K562 (cell line): ENCODE results near the gene ZFPM1. TPM values are rescaled to one million over a fixed set of nuclear protein-coding genes. Genes with fewer than 3 reads are reported as not detected.
A peak's percentile ranks its signal among the peaks of the same experiment; 100 is the strongest.

Experiments
- BHLHE40 ChIP-seq: IDR thresholded peaks from 2 replicates; pipeline ENCODE4 v1.6.1; 2011; ENCODE audit warnings: low read length, improper control_type of control experiment
- CREB1 ChIP-seq, 2 experiments: sonication (generic) in 1 of 2; formaldehyde crosslinking in 1 of 2; IDR thresholded peaks; 2 replicates each; pipeline versions ENCODE4 v1.6.1 to v1.8.0; 2012 to 2022; ENCODE audit warnings: inconsistent platforms in 1 of 2, mild to moderate bottlenecking in 1 of 2, missing genetic modification reagents in 1 of 2, moderate library complexity in 1 of 2
- DPF2 ChIP-seq: fragments of 450-650 bp; IDR thresholded peaks from 2 replicates; pipeline ENCODE4 v1.6.1; 2016
- EP400 ChIP-seq: fragments of 450-650 bp; IDR thresholded peaks from 2 replicates; pipeline ENCODE4 v1.6.1; 2017; ENCODE audit warnings: antibody characterized with exemption, mild to moderate bottlenecking, moderate library complexity
- GABPB1 ChIP-seq: sonication (generic); formaldehyde crosslinking; IDR thresholded peaks from 2 replicates; pipeline ENCODE4 v1.8.0; 2022; ENCODE audit warnings: mild to moderate bottlenecking, missing genetic modification reagents
- JUND ChIP-seq, 2 experiments: IDR thresholded peaks; 2 replicates in 1 of 2; 3 replicates in 1 of 2; pipeline ENCODE4 v1.6.1; 2011; ENCODE audit warnings: borderline replicate concordance in 2 of 2, low read depth in 2 of 2, low read length in 2 of 2, improper control_type of control experiment in 1 of 2, missing biosample characterization in 1 of 2, missing genetic modification characterization in 1 of 2, missing genetic modification reagents in 1 of 2
- KAT7 ChIP-seq: sonication (generic); formaldehyde crosslinking; IDR thresholded peaks from 2 replicates; pipeline ENCODE4 v1.8.0; 2022; ENCODE audit warnings: missing genetic modification reagents, mild to moderate bottlenecking, borderline replicate concordance
- MYC ChIP-seq, 2 experiments: fragments of 250-450 bp in 1 of 2; sonication (Bioruptor Pico) in 1 of 2; IDR thresholded peaks; 2 replicates each; pipeline versions ENCODE4 v1.5.1 to v1.6.1; 2012 to 2021; ENCODE audit warnings: low read depth in 2 of 2, borderline replicate concordance in 1 of 2, improper control_type of control experiment in 1 of 2, low read length in 1 of 2, mild to moderate bottlenecking in 1 of 2, moderate library complexity in 1 of 2
- NFE2 ChIP-seq: IDR thresholded peaks from 2 replicates; pipeline ENCODE4 v1.6.1; 2014; ENCODE audit warnings: antibody characterized with exemption, low read depth
- NR2C2 ChIP-seq, 2 experiments: fragments of 200-800 bp in 1 of 2; sonication (Bioruptor generic) in 1 of 2; sonication (generic) in 1 of 2; formaldehyde crosslinking in 1 of 2; IDR thresholded peaks; 2 replicates each; pipeline versions ENCODE4 v1.6.1 to v1.8.0; 2016 to 2022; ENCODE audit warnings: mild to moderate bottlenecking in 1 of 2, missing compliant biosample characterization in 1 of 2, missing genetic modification characterization in 1 of 2, missing genetic modification reagents in 1 of 2
- NRF1 ChIP-seq, 2 experiments: fragments of 450-650 bp; IDR thresholded peaks in 1 of 2; conservative IDR thresholded peaks in 1 of 2; 2 replicates each; pipeline ENCODE4 v1.6.1; 2014; ENCODE audit warnings: mild to moderate bottlenecking in 2 of 2
- TEAD1 ChIP-seq, 2 experiments: fragments of 450-650 bp in 1 of 2; sonication (generic) in 1 of 2; formaldehyde crosslinking; IDR thresholded peaks; 2 replicates each; pipeline versions ENCODE4 v1.4.0 to v1.8.0; 2020 to 2022; ENCODE audit warnings: mild to moderate bottlenecking in 2 of 2, missing genetic modification reagents in 1 of 2
- USF1 ChIP-seq: sonication (generic); formaldehyde crosslinking; IDR thresholded peaks from 2 replicates; pipeline ENCODE4 v1.9.0; 2022; ENCODE audit warnings: mild to moderate bottlenecking, missing genetic modification reagents
- USF2 ChIP-seq: sonication (generic); formaldehyde crosslinking; IDR thresholded peaks from 2 replicates; pipeline ENCODE4 v1.5.0; 2020; ENCODE audit warnings: missing genetic modification reagents
- ZBTB11 ChIP-seq, 3 experiments: fragments of 200-800 bp in 1 of 3; fragments of 250-450 bp in 1 of 3; fragments of 450-650 bp in 1 of 3; sonication (Bioruptor Pico) in 1 of 3; sonication (Bioruptor generic) in 1 of 3; formaldehyde crosslinking in 1 of 3; IDR thresholded peaks; 2 replicates each; pipeline versions ENCODE4 v1.6.1 to v1.8.0; 2016 to 2022; ENCODE audit warnings: mild to moderate bottlenecking in 2 of 3, missing genetic modification characterization in 2 of 3, missing compliant biosample characterization in 1 of 3, moderate library complexity in 1 of 3
- ZBTB34 ChIP-seq: fragments of 250-450 bp; sonication (Bioruptor Pico); IDR thresholded peaks from 2 replicates; pipeline ENCODE4 v1.8.0; 2021; ENCODE audit warnings: mild to moderate bottlenecking, moderate library complexity
- polyA plus RNA-seq, 8 experiments: library from polyadenylated mRNA; depleted of rRNA in 4 of 8; stranded (reverse) in 5 of 8; unstranded in 3 of 8; fragments of >200 nt; fragmentation: Nextera tagmentation in 2 of 8; fragmentation: Illumina TruSeq in 1 of 8; extraction: Ambion mirVana in 2 of 8; extraction: Trizol in 1 of 8; gene quantifications; 2 replicates each; pipeline versions ENCODE4 v1.2.1 to v1.2.3, GENCODE V29; 2011 to 2014; ENCODE audit warnings: inconsistent platforms in 1 of 8, missing spikeins in 1 of 8
- total RNA-seq, 7 experiments: library from RNA; depleted of rRNA in 6 of 7; stranded (reverse); fragments of >200 nt in 6 of 7; fragmentation: Illumina TruSeq in 2 of 7; extraction: Trizol in 2 of 7; gene quantifications; 2 replicates each; pipeline versions ENCODE4 v1.2.1 to v1.2.3, GENCODE V29; 2011 to 2021; ENCODE audit warnings: low replicate concordance in 1 of 7

Gene ZFPM1
- total and polyA plus RNA-seq, 9 of the 15 experiments (the other 6 are each of a cell fraction or from before 2014, with no cell fraction given) = 0.03 to 35.9 (median 1.4) TPM

GRCh38 chr16:88508868-88509748 is 56.0 kb downstream of the ZFPM1 start (continued):
- TF ChIP-seq USF1 (CRISPR knock-in tag) = peak; percentile 86
- TF ChIP-seq BHLHE40 = no peak
- peak; percentile 43; the same call in 1 of the 2 replicates for TF ChIP-seq GABPB1 (CRISPR knock-in tag)
- TF ChIP-seq ZBTB11 (CRISPR knock-in tag; IDR thresholded peaks at IDR 0.05) = peak in 1 of 3 experiments; percentile 41; a peak in 1 of 6 replicates
- peak; percentile 78 for TF ChIP-seq USF2 (CRISPR knock-in tag)
- 0 out of 2 replicates have a peak, but pooled peaks have one; percentile 57 for TF ChIP-seq KAT7 (CRISPR knock-in tag)
- peak; percentile 77 for TF ChIP-seq DPF2
- peak; percentile 52 to 53 for TF ChIP-seq NRF1 (conservative IDR thresholded peaks at IDR 0.05 in 1 of 2, IDR thresholded peaks at IDR 0.05 in 1 of 2)
- 0 out of 2 replicates have a peak, but pooled peaks have one; percentile 18 for TF ChIP-seq JUND (IDR thresholded peaks at IDR 0.05; ENCODE audit: borderline replicate concordance, low read depth, low read length)
- no peak for TF ChIP-seq JUND (tag; IDR thresholded peaks at IDR 0.05; ENCODE audit: borderline replicate concordance, low read depth, low read length)
- no peak for TF ChIP-seq NFE2
- TF ChIP-seq ZBTB34 (CRISPR knock-in tag) = no peak
- peak; percentile 64; the same call in 1 of the 2 replicates for TF ChIP-seq MYC (IDR thresholded peaks at IDR 0.05; ENCODE audit: low read depth, low read length)
- 0 out of 2 replicates have a peak, but pooled peaks have one; percentile 19 for TF ChIP-seq MYC (CRISPR knock-in tag; IDR thresholded peaks at IDR 0.05; ENCODE audit: borderline replicate concordance, low read depth)
- TF ChIP-seq NR2C2 (CRISPR knock-in tag; IDR thresholded peaks at IDR 0.05) = no peak
- TF ChIP-seq NR2C2 (tag; IDR thresholded peaks at IDR 0.05) = peak; percentile 65; the same call in 1 of the 2 replicates
- TF ChIP-seq TEAD1 (CRISPR knock-in tag; IDR thresholded peaks at IDR 0.05) = 0 out of 4 replicates have a peak, but pooled peaks of 1 of the 2 experiments have one; percentile 46
- peak; percentile 58; the same call in 1 of the 2 replicates for TF ChIP-seq EP400
- no peak for TF ChIP-seq CREB1 (IDR thresholded peaks at IDR 0.05)
- peak; percentile 51 for TF ChIP-seq CREB1 (CRISPR knock-in tag; IDR thresholded peaks at IDR 0.05)
